H54 (cell line): ENCODE measurements around the gene EPOP.
A peak's percentile ranks its signal among the peaks of the same experiment; 100 is the strongest.

ENCODE experiments used
- DNase-seq: peaks from one replicate; pipeline ENCODE4 v3.0.0; 2011; ENCODE audit warnings: low spot score, mixed read lengths; ENCODE audit not compliant: insufficient read length
- FAIRE-seq: peaks from 3 replicates; lab custom pipeline; 2011; peaks lifted over from hg19 to GRCh38; lab: Jason Lieb, UNC
- POLR2A ChIP-seq: IDR thresholded peaks from 2 replicates; pipeline ENCODE4 v1.6.1; 2011; ENCODE audit warnings: low read depth, mild to moderate bottlenecking, low read length

Gene EPOP

DNA sequence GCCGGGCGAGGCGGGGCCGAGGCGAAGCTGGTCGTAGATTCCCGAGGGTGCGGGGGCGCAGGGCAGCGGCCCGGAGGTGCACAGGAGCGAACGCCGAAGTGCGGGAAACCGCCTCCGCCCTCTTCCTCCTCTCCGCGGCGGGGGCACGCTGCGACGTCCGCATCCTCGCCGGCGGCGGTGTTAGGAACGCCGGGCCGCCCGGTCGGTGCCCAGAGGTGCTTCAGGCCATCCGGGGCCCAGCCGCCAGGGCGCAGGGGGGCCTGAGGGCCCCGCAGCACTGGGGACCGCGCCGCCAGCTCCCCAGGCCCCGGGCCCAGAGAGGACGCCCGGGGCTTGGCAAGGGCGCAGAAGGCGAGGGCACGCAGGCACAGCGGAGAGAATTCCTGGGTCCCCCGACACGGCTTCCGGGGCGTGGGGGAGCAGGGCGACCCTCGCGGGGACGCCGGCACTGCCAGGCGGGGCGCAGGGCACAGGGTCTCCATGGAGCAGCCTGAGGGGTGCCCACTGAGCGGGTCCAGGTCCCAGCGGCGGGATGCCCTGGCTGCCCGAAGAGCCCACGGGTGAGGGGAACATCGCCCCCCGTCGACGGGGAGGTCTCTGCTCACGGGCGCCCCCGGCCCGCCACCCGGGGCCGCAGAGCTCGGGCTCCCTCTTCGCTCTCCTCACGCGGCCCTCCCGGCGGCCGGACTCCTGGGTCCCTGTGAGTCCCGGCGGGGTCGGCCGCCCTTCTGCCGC, 576 bp downstream of the EPOP start:
- FAIRE-seq = no peak
- DNase-seq = no peak
- TF ChIP-seq POLR2A = no peak

- FAIRE-seq (no peak), DNase-seq (no peak)
- no peak for TF ChIP-seq POLR2A
Measured at GRCh38 chr17:38673707-38674013, 1.1 kb downstream of the EPOP start.

- no peak for DNase-seq
- TF ChIP-seq POLR2A = no peak
- no peak for FAIRE-seq
Measured at GRCh38 chr17:38672788-38673706, 1.7 kb downstream of the EPOP start.

GRCh38 chr17:38671939-38672720, 2.6 kb downstream of the EPOP start:
- TF ChIP-seq POLR2A = no peak
- DNase-seq = no peak
- no peak for FAIRE-seq

DNA sequence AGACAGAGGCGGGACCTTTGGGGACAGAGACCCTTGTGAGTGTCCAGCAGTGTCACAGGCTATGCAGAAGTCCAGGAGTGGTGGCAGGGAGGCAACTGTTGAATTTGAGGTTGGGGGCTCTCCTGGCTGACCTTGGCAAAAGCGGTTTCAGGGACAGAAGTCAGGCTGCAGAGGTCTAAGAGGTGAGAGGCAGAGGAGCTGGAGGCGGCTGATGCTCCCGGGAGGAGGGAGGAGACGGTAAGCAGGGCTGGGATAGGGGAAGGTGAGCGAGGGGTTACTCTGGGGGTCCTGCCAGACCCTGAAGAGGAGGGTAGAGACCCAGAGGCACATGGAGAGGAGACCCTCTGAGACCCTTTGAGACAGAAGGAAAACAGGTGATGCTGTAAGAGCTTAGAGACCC, 5.2 kb downstream of the EPOP start:
- FAIRE-seq = no peak
- no peak for TF ChIP-seq POLR2A
- no peak for DNase-seq

GRCh38 chr17:38667787-38668122, 7.0 kb downstream of the EPOP start:
- DNase-seq (no peak), FAIRE-seq (no peak)
- no peak for TF ChIP-seq POLR2A

DNA sequence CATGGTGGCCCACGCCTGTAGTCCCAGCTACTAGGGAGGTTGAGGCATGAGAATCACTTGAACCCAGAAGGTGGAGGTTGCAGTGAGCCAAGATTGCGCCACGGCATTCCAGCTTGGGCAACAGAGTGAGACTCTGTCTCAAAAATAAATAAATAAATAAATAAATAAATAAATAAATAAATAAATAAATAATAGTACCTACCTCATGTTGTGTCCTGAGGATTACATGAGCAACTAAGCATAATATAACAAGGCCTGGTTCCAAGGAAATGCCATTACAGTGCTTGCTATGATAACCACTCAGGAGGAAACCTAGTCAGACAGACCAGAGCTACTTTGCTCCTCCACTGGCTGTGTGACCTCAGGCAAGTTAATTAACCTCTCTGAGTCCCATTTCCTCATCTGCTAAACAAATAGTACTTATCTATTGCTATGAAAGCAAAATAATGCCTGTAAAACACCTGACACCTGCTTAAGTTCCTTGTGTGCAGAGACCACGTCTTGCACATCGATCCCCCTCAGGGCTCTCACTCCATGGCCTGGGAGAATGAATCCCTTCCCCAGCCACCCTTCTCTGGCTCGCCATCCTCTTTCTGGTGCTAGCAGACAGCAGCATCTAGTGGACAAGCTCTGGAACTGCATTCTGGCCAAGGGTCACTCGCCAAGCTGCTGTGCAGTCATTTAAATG, 7.5 kb downstream of the EPOP start:
- no peak for TF ChIP-seq POLR2A

GRCh38 chr17:38663964-38664644, 10.7 kb downstream of the EPOP start:
- TF ChIP-seq POLR2A = no peak
- FAIRE-seq (no peak), DNase-seq (no peak)

More for the DNA sequence above, 7.5 kb downstream of the EPOP start:
- peak; percentile 84 for DNase-seq
- no peak for FAIRE-seq

DNA sequence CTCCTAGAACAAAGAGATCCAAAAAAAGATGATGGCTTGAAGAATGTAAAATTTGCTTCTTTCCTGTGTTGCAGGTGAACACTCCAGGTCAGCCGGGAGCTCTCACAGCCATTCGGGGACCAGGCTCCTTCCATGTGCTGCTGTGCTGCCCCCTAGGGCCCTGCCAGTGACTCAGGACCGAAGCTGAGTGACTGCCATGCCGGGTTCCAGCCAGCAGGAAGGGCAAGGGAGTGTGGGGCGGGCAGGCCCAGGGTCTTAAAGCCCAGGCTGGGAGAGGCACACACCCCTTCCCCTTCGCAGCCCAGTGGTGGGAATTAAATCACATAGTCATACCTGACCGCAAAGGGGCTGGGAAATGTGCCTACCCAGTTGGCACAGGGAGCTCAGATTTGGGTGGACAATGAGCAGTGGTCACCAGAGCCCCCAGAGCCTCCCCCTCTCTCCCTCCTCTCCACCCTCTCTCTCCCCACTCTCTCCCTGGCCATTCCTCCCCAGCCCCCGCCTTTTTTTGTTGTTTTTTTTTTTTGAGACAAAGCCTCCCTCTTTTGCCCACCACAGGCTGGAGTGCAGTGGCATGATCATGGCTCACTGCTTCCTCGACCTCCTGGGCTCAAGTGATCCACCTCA, 11.5 kb downstream of the EPOP start:
- TF ChIP-seq POLR2A = no peak
- DNase-seq (peak; percentile 85), FAIRE-seq (no peak)

DNA sequence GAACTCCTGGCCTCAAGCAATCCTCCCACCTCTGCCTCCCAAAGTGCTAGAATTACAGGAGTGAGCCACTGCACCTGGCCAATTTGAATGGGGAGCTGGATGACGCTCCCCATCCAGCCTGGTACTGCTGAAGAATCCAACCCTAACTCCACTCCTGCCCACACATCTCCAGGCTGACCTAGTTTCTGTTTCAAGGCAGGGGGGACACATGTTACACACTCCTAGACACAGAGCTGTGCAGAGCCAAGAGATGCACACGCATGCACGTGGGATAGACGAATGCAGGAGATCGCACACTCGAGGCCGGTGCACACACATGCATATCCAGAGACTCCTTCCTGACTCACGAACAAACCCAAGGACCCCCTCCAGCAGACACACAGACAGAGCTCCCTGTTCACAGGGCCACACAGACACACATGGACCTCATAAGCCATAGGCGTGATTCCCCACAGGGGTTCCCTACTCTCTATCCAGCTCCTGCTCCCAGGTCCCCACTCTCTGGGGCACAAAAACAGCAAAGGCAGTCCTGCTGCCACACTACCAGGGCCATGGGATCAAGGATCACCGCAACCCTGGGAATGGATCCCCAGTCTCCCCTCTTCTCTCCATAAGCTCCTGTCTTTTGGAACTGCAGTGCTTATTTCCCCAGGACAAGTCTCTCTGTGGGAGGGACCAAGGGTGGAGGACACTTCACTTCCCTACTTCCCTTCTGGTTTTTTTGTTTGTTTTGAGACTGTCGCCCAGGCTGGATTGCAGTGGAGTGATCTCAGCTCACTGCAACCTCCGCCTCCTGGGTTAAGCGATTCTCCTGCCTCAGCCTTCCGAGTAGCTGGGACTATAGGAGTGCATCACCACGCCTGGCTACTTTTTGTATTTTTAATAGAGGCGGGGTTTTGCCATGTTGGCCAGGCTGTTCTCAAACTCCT, 14.4 kb downstream of the EPOP start:
- FAIRE-seq (no peak), DNase-seq (no peak)
- TF ChIP-seq POLR2A = no peak

DNA sequence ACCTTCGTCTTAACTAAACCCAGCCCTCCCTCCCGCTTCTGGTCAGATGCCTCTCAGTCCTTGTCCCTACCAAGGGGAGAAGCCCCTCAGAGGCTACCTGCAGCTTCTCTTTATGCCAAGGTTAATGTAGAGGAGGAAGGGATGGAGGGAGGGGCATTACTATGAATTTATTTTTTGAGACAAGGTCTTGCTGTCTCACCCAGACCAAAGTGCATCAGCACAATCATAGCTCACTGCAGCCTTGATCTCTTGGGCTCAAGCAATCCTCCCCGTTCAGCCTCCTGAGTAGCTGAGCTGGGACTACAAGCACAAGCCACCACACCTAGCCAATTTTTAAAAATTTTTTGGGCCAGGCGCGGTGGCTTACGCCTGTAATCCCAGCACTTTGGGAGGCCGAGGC, 15.3 kb downstream of the EPOP start:
- DNase-seq = no peak
- TF ChIP-seq POLR2A = no peak
- no peak for FAIRE-seq
